Glutamatergic neuron (in vitro differentiated cells): Measurements from ENCODE around the gene ACOXL. TPM values are rescaled to one million over a fixed set of nuclear protein-coding genes. Genes with fewer than 3 reads are reported as not detected.

Experiments used
- DNase-seq: peaks from one replicate; pipeline ENCODE4 v3.0.0; 2022
- H3K27ac Mint-ChIP-seq: one replicate; pipeline ENCODE4 v1.8.0; 2020; ENCODE audit warnings: mild to moderate bottlenecking, mixed read lengths, inconsistent platforms; ENCODE audit not compliant: unreplicated experiment
- H3K27me3 Mint-ChIP-seq: one replicate; pipeline ENCODE4 v1.8.0; 2020; ENCODE audit warnings: mild to moderate bottlenecking, moderate library complexity, mixed read lengths, inconsistent platforms; ENCODE audit not compliant: unreplicated experiment
- H3K36me3 Mint-ChIP-seq: one replicate; pipeline ENCODE4 v1.8.0; 2020; ENCODE audit warnings: mild to moderate bottlenecking, mixed read lengths, inconsistent platforms; ENCODE audit not compliant: unreplicated experiment
- H3K4me1 Mint-ChIP-seq: one replicate; pipeline ENCODE4 v1.8.0; 2020; ENCODE audit warnings: mild to moderate bottlenecking, low read depth, mixed read lengths, inconsistent platforms; ENCODE audit not compliant: unreplicated experiment
- H3K4me3 Mint-ChIP-seq: one replicate; pipeline ENCODE4 v1.8.0; 2020; ENCODE audit warnings: mild to moderate bottlenecking, mixed read lengths, inconsistent platforms; ENCODE audit not compliant: unreplicated experiment
- H3K9me3 Mint-ChIP-seq: one replicate; pipeline ENCODE4 v1.8.0; 2020; ENCODE audit warnings: mild to moderate bottlenecking, moderate library complexity, mixed read lengths, inconsistent platforms; ENCODE audit not compliant: unreplicated experiment
- CTCF ChIP-seq: fragments of 200-600 bp; sonication (generic); IDR thresholded peaks from one replicate; pipeline ENCODE4 v1.5.0; 2021; ENCODE audit not compliant: partially characterized antibody, unreplicated experiment
- total RNA-seq: library from RNA; stranded (reverse); fragmentation: NEBNext Ultra II Directional; extraction: Animal tissue kit (Norgen Biotek cat#: 25700); gene quantifications from one replicate; pipeline ENCODE4 v1.2.1, GENCODE V29; 2021; ENCODE audit not compliant: unreplicated experiment

ACOXL gene
- total RNA-seq, 1 donor from 2014 or later, result 1.4 TPM

GRCh38 chr2:111057045-111057444, 324.7 kb downstream of the ACOXL start:
- no peak overlapping the region for H3K4me3 Mint-ChIP-seq
- H3K27me3 Mint-ChIP-seq, result no peaks in the 10 kb centered on the region
- peaks cover 6% of the 10 kb centered on the region for H3K36me3 Mint-ChIP-seq
- DNase-seq, result no peak
- TF ChIP-seq CTCF, result no peak
- no peaks in the 10 kb centered on the region for H3K9me3 Mint-ChIP-seq
- H3K4me1 Mint-ChIP-seq, result no peaks in the 10 kb centered on the region
- H3K27ac Mint-ChIP-seq, result no peak overlapping the region

- H3K27ac Mint-ChIP-seq, result no peak overlapping the region
- H3K9me3 Mint-ChIP-seq, result no peaks in the 10 kb centered on the region
- H3K27me3 Mint-ChIP-seq, result no peaks in the 10 kb centered on the region
- H3K36me3 Mint-ChIP-seq, result peaks cover 6% of the 10 kb centered on the region
- DNase-seq, result no peak
- H3K4me3 Mint-ChIP-seq, result no peak overlapping the region
- no peak for TF ChIP-seq CTCF
- H3K4me1 Mint-ChIP-seq, result no peaks in the 10 kb centered on the region
Observed at GRCh38 chr2:111057721-111058120, 325.3 kb downstream of the ACOXL start.

GRCh38 chr2:111058264-111058663, 325.9 kb downstream of the ACOXL start:
- Mint-ChIP-seq H3K9me3 (no peaks in the 10 kb centered on the region), H3K4me3 (no peak overlapping the region), H3K27ac (no peak overlapping the region), H3K4me1 (no peaks in the 10 kb centered on the region), H3K36me3 (peaks cover 6% of the 10 kb centered on the region), H3K27me3 (no peaks in the 10 kb centered on the region)
- DNase-seq, result no peak
- TF ChIP-seq CTCF, result no peak

- TF ChIP-seq CTCF, result no peak
- H3K4me3 Mint-ChIP-seq, result no peak overlapping the region
- H3K36me3 Mint-ChIP-seq, result peaks cover 6% of the 10 kb centered on the region
- no peaks in the 10 kb centered on the region for H3K9me3 Mint-ChIP-seq
- no peak overlapping the region for H3K27ac Mint-ChIP-seq
- no peaks in the 10 kb centered on the region for H3K4me1 Mint-ChIP-seq
- no peak for DNase-seq
- peaks cover 3% of the 10 kb centered on the region for H3K27me3 Mint-ChIP-seq
Observed at GRCh38 chr2:111061191-111061590, 328.8 kb downstream of the ACOXL start.

GRCh38 chr2:111062417-111062816, 330.0 kb downstream of the ACOXL start:
- no peak overlapping the region for H3K27ac Mint-ChIP-seq
- DNase-seq, result no peak
- peaks cover 6% of the 10 kb centered on the region for H3K36me3 Mint-ChIP-seq
- no peaks in the 10 kb centered on the region for H3K9me3 Mint-ChIP-seq
- no peaks in the 10 kb centered on the region for H3K4me1 Mint-ChIP-seq
- H3K27me3 Mint-ChIP-seq, result peaks cover 3% of the 10 kb centered on the region
- no peak overlapping the region for H3K4me3 Mint-ChIP-seq
- no peak for TF ChIP-seq CTCF
